Mucosa of rectum (tissue), 2 donors: ENCODE results near the gene MYO5B.
A peak's percentile ranks its signal among the peaks of the same experiment; 100 is the strongest.

Experiments used
- H3K27ac ChIP-seq, 2 donors: one replicate each; pipeline ENCODE4 v1.7.0; 2013; ENCODE audit warnings: inconsistent platforms in 2 of 2, low read depth in 2 of 2, low read length in 2 of 2
- H3K27me3 ChIP-seq, 2 donors: one replicate each; pipeline ENCODE4 v1.7.0; 2013; ENCODE audit warnings: low read length in 2 of 2; ENCODE audit not compliant: control insufficient read depth in 2 of 2, insufficient read depth in 2 of 2
- H3K36me3 ChIP-seq, 2 donors: one replicate each; pipeline ENCODE4 v1.7.0; 2013; ENCODE audit warnings: low read length in 2 of 2; ENCODE audit not compliant: control insufficient read depth in 2 of 2, insufficient read depth in 2 of 2
- H3K4me1 ChIP-seq, 2 donors: one replicate each; pipeline ENCODE4 v1.7.0; 2013; ENCODE audit warnings: low read length in 2 of 2, mild to moderate bottlenecking in 1 of 2; ENCODE audit not compliant: control insufficient read depth in 2 of 2, insufficient read depth in 2 of 2
- H3K4me3 ChIP-seq, 2 donors: one replicate each; pipeline ENCODE4 v1.7.0; 2013; ENCODE audit warnings: low read length in 2 of 2
- H3K9ac ChIP-seq, 2 donors: one replicate each; pipeline ENCODE4 v1.7.0; 2013; ENCODE audit warnings: low read length in 2 of 2, low read depth in 1 of 2, mild to moderate bottlenecking in 1 of 2
- H3K9me3 ChIP-seq, 2 donors: one replicate each; pipeline ENCODE4 v1.7.0; 2013; ENCODE audit warnings: low read length in 2 of 2; ENCODE audit not compliant: control insufficient read depth in 2 of 2
- donor health status: healthy.
- donor health status: Normal muscosa, but diverticular disease.

The MYO5B gene

DNA sequence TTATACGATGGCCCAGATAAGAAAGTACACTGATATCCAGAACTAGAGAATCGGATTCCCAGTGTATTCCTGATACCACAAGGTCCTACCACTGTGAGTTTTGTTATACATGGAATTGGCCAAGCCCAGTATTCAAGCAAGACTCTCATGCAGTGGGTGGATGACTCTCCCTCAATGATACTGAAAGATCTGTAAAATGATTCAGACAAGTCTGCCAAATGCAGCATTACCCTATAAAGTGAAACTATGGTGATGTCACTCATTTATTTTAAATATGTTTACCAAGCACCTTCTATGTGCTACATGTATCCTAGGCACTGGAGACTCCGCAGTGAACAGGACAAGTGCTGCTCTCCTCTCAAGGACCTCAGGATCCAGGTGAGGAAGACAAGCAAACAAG is 22.6 kb downstream of the MYO5B start:
- H3K27me3 ChIP-seq = no peaks in the 10 kb centered on the region
- peaks cover 0 to 10% of the 10 kb centered on the region in 2 donors for H3K4me1 ChIP-seq
- H3K9me3 ChIP-seq = no peaks in the 10 kb centered on the region
- H3K27ac ChIP-seq = no peak overlapping the region
- H3K36me3 ChIP-seq = peaks cover 0 to 2% of the 10 kb centered on the region in 2 donors
- H3K9ac ChIP-seq = no peak overlapping the region
- no peak overlapping the region for H3K4me3 ChIP-seq

- Histone ChIP-seq H3K9me3 (no peaks in the 10 kb centered on the region), H3K4me3 (no peak overlapping the region), H3K9ac (no peak overlapping the region), H3K27ac (no peak overlapping the region), H3K27me3 (no peaks in the 10 kb centered on the region), H3K36me3 (peaks cover 0 to 2% of the 10 kb centered on the region in 2 donors), H3K4me1 (peaks cover 0 to 5% of the 10 kb centered on the region in 2 donors)
Observed at GRCh38 chr18:50171406-50171805, 23.5 kb downstream of the MYO5B start.

DNA sequence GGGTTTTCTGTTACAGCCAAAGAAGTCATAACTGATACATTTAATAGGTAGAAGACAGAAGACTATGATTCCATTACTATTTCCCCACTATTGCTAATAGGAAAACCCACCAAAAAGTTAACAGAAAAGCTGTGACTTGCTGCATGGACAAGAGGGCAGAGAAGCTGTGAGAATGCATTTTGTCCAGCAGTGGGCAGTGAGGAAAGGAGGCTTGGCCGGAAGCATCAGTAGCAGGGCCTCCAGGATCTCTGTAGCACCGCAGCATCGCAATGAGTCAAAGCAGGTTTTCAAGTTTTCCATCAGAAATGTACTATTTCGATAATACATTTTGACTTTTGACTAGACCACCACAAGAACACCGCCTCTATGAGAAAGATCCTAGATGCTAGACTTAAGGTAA is 24.9 kb downstream of the MYO5B start:
- H3K27me3 ChIP-seq = no peaks in the 10 kb centered on the region
- H3K36me3 ChIP-seq = peaks cover 0 to 2% of the 10 kb centered on the region in 2 donors
- peaks cover 0 to 10% of the 10 kb centered on the region in 2 donors for H3K4me1 ChIP-seq
- H3K4me3 ChIP-seq = no peak overlapping the region
- no peaks in the 10 kb centered on the region for H3K9me3 ChIP-seq
- no peak overlapping the region for H3K27ac ChIP-seq
- no peak overlapping the region for H3K9ac ChIP-seq

DNA sequence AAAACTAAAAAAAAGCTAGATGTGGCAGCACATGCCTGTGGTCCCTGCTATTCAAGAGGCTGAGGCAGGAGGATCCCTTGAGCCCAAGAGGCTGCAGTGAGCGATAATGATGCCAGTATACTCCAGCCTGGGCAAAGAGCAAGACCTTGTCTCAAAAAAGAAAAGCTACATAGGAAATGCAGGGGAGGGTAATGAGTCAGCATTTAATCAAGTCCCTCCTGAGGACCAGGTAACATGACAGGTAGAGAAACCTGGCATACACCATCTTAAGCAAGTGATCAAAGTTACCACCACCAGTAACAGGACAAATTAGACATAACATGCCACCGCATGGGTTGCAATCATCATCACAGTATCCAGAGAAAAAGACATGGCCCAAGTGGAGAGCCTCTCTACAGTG is 25.8 kb downstream of the MYO5B start:
- no peaks in the 10 kb centered on the region for H3K27me3 ChIP-seq
- H3K27ac ChIP-seq = no peak overlapping the region
- peaks cover 0 to 10% of the 10 kb centered on the region in 2 donors for H3K4me1 ChIP-seq
- no peaks in the 10 kb centered on the region for H3K9me3 ChIP-seq
- no peak overlapping the region for H3K9ac ChIP-seq
- H3K36me3 ChIP-seq = peaks cover 0 to 2% of the 10 kb centered on the region in 2 donors
- no peak overlapping the region for H3K4me3 ChIP-seq

GRCh38 chr18:50167966-50168365 is 27.0 kb downstream of the MYO5B start:
- Histone ChIP-seq H3K27ac (no peak overlapping the region), H3K4me3 (no peak overlapping the region), H3K36me3 (no peaks in the 10 kb centered on the region), H3K27me3 (no peaks in the 10 kb centered on the region), H3K9ac (no peak overlapping the region), H3K4me1 (peaks cover 0 to 6% of the 10 kb centered on the region in 2 donors), H3K9me3 (no peaks in the 10 kb centered on the region)

GRCh38 chr18:50166901-50167300 is 28.0 kb downstream of the MYO5B start:
- Histone ChIP-seq H3K27ac (no peak overlapping the region), H3K4me1 (peaks cover 0 to 7% of the 10 kb centered on the region in 2 donors), H3K9ac (no peak overlapping the region), H3K9me3 (no peaks in the 10 kb centered on the region), H3K27me3 (no peaks in the 10 kb centered on the region), H3K4me3 (no peak overlapping the region), H3K36me3 (no peaks in the 10 kb centered on the region)

GRCh38 chr18:50163505-50163904 is 31.4 kb downstream of the MYO5B start:
- Histone ChIP-seq H3K9ac (no peak overlapping the region), H3K27me3 (peaks cover 0 to 3% of the 10 kb centered on the region in 2 donors), H3K4me3 (no peak overlapping the region), H3K9me3 (no peaks in the 10 kb centered on the region), H3K36me3 (no peaks in the 10 kb centered on the region), H3K4me1 (peaks cover 17 to 41% of the 10 kb centered on the region in 2 donors), H3K27ac (no peak overlapping the region)

DNA sequence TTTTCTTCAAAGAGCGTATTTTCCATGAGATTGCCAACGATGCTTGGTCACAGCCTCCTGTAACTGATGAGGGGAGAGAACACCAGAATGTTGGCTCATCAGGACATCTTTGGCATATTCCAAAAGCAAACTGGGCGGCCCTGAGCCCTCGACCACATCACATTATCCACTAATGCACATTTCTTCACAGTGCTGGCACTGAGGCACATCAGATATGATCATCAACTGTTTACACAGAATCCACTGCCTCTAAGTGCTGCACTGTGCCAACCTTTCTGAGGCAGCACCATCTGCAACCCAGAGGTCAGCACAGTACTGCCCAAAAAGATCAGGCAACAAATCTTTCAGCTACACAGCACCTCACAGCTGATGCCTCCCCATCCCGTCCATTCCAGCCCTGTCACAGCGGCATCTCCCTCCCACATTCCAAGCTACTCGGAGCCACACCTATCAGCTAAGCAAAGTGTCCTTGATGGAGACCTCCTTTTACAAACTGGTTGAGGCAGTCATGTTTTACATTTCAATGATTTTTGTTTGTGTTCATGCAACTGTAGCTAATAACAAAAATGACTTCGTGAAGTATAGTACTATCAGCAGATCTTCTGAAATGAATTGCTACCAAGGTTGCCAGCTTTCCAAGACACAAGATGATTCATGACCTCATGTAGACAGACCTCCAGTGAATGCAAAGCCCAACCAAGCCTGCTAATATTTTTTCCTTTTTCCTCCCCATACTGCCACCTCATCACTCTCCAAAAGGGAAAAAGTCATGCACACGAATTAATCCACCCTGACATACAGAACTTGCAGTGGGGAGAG is 32.3 kb downstream of the MYO5B start:
- no peak overlapping the region for H3K27ac ChIP-seq
- H3K27me3 ChIP-seq = peaks cover 0 to 3% of the 10 kb centered on the region in 2 donors
- no peak overlapping the region for H3K4me3 ChIP-seq
- no peak overlapping the region for H3K9ac ChIP-seq
- H3K9me3 ChIP-seq = no peaks in the 10 kb centered on the region
- H3K4me1 ChIP-seq = peaks cover 22 to 45% of the 10 kb centered on the region in 2 donors
- H3K36me3 ChIP-seq = no peaks in the 10 kb centered on the region

GRCh38 chr18:50161597-50162205 is 33.2 kb downstream of the MYO5B start:
- Histone ChIP-seq H3K9ac (no peak overlapping the region), H3K4me1 (peaks cover 22 to 45% of the 10 kb centered on the region in 2 donors), H3K9me3 (no peaks in the 10 kb centered on the region), H3K36me3 (no peaks in the 10 kb centered on the region), H3K4me3 (no peak overlapping the region), H3K27me3 (peaks cover 0 to 3% of the 10 kb centered on the region in 2 donors), H3K27ac (no peak overlapping the region)

GRCh38 chr18:50159654-50160046 is 35.3 kb downstream of the MYO5B start:
- Histone ChIP-seq H3K27ac (peak overlapping the region; percentile 74), H3K36me3 (no peaks in the 10 kb centered on the region), H3K4me3 (peak overlapping the region; percentile 0 to 21), H3K9me3 (no peaks in the 10 kb centered on the region), H3K27me3 (peaks cover 0 to 3% of the 10 kb centered on the region in 2 donors), H3K4me1 (peaks cover 22 to 48% of the 10 kb centered on the region in 2 donors), H3K9ac (peak overlapping the region in 1 of 2 donors; percentile 29)
